ENCODE measurements around the gene MAPK8.

DNA sequence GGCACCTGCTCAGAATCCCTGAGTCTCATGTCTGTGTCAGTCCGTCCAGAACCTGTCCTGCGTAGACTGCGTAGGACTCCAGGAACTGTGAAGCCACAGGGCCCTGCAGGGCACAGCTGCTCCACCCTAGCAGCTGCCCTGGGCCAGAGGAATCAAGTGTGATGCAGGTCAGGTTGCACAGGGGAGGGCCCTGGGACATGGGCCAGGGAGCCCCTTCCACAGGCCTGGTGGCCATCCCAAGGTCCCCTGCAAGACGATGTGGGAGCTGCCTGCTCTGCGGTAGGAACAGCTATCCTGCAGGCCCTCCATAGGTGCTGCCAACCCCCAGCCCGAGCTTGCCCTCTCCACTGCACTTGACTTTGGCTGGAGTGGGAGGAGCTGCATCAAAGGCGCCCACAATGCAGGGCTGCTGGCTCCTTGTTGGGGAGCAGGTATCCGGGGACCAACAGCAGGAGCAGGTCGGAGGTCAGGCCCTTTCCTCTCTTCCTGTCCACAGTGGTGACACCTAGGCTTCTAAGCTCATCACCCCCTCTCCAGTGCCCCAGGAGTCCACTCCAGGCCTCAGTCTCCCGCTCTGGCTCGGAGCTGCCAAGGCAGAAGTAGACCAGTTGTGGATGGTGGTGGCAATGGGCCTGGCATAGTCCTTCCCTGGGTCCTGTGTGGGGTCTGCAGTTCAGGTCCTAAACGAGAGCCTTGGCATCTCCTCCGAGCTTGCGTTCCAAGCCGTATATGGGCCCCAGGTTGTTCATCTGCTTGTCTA, 149.1 kb downstream of the MAPK8 start:
- TF ChIP-seq, protein P1, sequence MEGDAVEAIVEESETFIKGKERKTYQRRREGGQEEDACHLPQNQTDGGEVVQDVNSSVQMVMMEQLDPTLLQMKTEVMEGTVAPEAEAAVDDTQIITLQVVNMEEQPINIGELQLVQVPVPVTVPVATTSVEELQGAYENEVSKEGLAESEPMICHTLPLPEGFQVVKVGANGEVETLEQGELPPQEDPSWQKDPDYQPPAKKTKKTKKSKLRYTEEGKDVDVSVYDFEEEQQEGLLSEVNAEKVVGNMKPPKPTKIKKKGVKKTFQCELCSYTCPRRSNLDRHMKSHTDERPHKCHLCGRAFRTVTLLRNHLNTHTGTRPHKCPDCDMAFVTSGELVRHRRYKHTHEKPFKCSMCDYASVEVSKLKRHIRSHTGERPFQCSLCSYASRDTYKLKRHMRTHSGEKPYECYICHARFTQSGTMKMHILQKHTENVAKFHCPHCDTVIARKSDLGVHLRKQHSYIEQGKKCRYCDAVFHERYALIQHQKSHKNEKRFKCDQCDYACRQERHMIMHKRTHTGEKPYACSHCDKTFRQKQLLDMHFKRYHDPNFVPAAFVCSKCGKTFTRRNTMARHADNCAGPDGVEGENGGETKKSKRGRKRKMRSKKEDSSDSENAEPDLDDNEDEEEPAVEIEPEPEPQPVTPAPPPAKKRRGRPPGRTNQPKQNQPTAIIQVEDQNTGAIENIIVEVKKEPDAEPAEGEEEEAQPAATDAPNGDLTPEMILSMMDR (IDR thresholded peaks at IDR 0.05), result no peak
- no peak for TF ChIP-seq ZFX (IDR thresholded peaks at IDR 0.05; ENCODE audit: borderline replicate concordance)

Measured in 22Rv1 (cell line).